NCI-H526 (cell line): ENCODE measurements around the gene TSPYL4.

Experiments
- DNase-seq, 2 experiments: peaks; one replicate each; lab custom pipeline; 2025; lab: John Stamatoyannopoulos, UW

TSPYL4 gene

DNA sequence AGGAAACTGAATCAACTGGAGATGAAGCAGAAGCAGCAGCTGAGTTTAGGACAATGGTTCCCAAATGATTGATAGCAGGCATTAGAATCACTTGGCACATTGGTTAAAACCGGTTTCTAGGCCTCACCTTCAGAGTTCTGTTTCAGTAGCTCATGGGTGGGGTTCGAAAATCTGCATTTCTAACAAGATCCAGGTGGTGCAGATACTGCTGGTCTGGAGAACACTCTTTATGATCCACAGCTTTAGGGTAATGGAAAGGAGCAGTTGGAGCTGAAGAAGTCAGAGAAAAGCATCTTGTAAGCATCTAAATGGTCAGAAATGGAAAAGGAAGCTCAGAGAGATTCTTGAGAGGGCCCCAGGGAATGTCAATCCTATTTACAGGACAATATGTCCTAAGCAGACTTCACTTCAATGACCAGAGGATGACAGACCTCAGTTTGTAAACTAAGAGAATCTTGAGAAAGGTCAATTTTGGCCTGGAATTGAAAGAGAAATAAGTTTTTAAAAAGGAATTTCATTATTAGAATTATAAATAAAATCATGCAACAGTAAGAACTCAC is 17.4 kb upstream of the TSPYL4 start:
- no peak for DNase-seq

DNA sequence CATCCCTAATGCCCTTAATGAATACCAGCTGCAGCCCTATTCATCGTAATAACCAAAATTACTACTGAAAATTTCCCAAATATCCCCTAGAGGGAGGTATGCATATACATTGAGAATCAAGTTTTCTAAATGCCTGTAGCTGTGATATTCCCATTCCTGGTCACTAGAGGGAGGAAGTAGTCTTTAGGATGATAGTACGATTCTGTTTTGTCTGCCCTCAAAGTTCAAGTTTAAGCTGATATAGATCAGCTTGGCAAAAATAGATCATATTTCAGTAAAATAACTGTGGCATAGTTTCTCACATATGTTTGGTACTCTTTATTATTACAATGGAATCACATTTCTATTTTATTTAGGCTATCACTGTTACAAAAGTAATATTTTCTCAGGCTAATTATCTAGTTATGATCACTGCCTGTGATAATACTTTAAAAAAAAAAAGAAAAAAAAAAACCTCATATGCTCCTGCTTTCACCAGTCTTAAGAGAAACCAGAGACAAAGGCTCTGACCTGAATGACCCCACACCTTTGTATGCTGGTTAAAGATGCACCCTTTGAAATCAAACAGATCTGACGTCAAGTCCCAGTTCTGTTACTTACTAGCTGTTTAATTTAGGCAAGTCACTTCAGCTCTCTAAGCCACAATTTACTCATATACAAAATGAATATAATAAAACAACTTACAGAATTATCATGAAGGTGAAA is 14.9 kb upstream of the TSPYL4 start:
- peak; percentile 56 to 83 for DNase-seq

DNA sequence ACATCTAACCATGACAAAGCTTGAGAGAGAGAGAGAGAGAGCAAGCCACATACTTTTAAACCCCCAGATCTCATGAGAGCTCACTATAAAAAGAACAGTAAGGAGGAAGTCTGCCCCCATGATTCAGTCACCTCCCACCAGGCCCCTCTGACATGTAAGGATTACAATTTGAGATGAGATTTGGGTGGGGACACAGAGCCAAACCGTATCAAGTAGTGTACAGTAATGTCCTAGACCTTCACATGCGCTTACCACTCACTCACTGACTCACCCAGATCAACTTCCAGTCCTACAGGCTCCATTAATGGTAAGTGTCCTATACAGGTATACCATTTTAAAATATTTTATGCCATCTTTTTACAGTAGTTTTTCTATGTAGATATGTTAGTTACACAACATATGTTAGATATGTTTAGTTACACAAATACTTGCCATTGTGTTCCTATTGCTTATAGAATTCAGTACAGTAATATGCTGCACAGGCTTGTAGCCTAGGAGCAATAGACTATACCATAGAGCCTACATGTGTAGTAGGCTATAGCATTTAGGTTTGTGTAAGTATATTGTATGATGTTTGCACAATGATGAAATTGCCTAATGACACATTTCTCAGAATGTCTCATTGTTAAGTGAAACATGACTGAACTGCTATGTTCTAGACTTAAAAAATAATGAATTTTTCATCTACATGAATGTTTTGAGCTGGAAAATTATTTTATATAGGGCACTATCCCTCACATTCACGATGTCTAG is 14.1 kb upstream of the TSPYL4 start:
- no peak for DNase-seq

DNA sequence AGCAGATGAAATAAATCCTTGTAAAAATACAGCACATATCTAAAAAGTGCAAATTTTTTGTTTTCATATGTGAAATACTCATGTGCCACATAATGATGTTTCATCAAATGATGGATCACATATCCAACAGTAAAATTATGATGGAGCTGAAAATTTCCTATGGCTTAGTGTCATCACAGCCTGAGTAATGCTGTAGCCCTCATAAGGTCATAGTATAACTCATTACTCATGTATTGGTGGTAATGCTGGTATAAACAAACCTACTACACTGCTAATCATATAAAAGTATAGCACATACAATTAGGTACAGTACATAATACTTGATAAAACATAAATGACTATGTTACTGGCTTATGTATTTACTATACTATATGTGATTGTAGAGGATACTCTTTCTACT is 12.9 kb upstream of the TSPYL4 start:
- DNase-seq: no peak

DNA sequence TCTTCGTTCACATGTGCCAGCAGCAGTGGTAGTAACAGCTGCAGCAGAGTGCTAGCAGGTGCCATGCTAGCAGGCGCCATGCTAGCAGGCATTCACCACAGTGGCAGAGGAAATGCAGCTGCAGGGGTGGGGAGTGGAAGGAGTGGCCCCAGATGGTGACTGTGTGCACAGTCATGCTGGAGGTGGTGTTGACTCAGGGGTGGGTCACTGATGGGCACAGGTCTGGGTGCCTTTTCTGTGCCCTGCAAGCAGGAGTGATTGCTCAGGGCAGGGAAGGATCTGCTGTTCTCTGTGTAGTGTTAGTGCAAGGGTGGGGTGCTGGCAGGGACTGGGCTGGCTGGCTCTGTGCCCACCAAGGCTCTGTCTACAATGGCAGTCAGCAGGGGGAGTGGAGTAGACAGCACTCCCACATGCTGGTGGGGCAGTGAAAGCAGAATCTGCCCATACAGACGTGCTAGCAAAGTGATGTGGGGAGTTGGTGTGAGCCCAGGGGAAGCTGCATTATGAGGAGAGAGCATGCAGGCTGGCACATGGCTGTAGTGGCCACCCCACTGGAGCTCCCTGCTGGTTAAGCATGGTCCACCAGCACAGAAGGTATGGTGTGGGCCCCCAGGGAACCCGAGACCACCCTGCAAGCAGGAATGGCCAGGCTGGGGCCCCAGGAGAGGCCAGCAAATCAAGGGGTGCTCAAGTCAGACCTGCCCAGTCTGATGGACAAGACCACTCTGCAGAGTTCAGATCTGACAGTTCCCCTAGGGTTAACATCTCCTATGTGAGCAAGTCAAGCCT is 11.4 kb upstream of the TSPYL4 start:
- DNase-seq: no peak

DNA sequence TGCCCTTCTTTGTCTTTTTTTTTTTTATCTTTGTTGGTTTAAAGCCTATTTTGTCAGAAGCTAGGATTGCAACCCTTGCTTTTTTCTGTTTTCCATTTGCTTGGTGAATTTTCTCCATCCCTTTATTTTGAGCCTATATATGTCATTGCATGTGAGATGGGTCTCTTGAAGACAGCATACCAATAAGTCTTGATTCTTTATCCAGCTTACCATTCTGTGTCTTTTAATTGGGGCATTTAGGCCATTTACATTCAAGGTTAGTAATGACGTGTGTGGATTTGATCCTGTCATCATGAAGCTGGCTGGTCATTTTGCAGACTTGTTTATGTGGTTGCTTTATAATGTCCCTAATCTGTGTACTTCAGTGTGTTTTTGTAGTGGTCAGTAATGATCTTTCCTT is 9.5 kb upstream of the TSPYL4 start:
- DNase-seq: no peak

DNA sequence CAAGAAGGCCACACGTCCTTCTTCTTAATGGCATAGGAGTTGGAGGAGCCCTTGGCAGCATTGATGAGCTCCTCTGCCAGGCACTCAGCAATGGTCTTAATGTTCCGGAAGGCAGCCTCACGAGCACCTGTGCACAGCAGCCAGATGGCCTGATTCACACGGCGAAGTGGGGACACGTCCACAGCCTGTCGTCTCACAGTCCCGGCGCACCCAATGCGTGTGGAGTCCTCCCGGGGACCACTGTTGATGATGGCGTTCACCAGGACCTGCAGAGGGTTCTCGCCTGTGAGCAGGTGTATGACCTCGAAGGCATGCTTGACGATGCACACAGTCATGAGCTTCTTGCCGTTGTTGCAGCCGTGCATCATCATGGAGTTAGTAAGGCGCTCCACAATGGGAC is 4.6 kb upstream of the TSPYL4 start:
- DNase-seq: no peak

DNA sequence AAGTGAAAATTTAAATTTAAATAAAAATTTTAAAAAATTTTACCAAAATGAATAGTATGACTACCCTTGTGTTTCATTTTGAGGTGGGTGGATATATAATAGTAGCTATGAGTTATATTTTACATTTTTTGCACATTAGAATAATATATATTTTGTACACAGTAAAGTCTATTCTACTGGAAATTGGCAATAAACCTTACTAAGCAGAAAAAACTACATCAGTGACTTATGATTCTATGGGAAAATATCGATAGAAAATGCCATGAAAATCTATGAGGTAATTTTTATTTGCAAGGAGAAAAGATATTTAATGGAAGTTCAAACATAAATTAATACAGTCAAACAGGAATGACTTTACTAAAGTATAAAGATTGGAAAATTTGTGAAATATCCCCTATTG is 2.8 kb upstream of the TSPYL4 start:
- DNase-seq: no peak

DNA sequence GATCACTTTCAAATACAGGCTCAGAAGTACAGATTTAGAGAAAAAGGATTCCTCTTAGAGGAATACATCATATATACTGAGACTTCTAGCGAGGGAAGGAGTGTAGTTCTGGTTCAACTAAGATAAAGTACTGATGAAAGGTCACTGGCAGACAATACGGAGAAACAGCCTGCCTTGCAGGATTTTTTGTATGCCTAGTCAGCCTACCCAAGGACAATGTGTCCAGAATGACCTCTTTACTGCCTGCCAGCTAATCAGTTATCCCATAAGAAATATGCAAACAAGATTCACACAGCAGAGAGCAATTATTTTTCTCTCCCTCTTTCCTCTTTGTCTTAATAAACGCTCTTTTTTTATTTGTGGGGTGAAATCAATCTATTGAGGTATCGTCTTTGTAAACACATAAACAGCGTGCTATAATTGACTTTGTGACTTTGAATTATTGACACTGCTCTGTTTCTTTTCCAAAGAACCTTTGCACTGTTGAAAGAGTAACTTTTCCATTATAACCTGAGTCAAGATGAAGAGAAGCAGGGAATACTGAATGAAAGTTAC is 1.4 kb upstream of the TSPYL4 start:
- DNase-seq: peak in 1 of 2 experiments; percentile 27

DNA sequence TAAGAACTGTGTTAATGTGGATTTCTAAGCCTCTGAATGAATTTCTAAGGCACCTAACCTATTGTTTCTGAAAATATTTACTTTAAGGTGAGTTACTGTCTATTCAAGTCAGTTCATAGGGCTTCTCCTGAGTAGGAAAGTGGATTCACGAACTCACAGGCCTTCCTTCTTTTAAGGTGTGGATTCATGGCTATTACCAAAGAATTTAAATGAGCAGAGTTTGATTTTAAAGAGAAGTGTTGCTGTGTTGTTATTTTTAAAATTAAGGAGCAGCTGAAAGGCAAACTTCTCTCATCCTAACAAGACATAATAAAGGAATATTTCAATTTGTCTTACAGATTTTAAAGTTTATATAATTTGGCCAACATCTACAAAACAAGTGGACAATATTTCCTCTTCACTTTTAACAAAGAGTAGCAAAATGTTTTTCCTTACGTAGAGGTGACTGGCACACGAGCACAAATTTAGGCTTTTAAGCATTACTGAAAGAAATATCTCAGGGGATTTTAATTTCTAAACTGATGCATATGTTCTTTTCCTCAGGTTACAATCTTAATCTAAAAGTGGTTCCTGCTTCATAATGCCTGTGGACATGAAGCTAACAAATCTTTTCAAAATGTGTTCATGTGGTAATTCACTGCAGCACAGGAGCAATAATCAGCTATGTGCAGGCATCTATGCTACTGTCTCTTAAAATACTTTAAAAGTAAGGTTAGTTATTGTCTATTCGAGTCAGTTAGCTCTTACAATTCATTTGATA is 602 bp upstream of the TSPYL4 start:
- DNase-seq: no peak

DNA sequence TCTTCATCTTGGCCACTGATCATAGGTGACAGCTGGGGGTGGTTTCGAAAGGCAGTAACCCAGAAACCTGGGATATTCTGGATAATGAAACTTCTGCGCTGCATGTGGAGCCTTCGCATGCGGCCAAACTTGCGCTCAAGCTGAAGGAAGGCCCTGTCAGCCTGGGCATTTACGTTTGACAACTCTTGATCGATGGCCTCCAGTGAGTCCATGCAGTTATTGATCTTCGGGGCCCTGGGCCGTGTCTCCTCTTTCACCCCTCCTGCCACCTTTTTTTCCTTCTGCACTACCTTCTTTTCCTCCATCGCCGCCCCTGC is 729 bp downstream of the TSPYL4 start:
- no peak for DNase-seq

DNA sequence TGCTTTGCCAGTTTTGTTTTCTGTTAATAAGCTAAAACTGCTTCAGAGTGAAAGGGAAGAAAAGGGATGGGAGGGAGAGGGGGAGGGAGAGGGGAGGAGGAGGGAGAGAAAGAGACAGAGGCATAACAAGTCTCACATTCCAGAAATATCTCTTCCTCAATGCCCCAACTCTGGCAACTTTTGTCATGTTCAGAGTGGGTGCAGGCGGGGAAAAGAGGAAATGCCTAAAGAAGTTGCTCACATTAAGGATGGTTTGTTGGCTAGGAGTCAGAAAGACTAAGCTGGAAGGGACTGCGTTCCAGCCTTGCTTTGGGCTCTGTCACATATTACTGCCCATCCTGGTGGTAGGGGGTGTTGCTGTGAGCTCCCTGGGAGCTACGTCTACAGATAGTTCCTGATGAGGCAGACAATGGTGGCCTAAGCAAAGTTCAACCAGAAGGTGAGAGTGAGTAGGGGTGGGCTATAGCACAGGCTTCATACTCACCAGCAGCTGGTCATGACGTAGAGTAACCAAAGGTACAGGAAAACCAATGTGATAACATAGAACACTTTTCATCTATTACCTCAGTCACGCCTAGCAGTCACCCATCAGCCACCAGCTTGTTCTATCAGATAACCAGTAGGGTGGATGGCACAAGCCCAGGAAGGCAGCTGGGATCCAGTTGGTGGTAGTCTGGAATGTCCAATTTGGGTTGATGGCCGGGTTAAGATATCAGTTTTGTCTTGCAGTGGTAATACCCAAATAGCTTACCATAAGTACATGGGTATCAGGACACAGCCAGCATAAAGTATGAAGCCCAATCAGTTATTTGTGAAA is 2.1 kb downstream of the TSPYL4 start:
- DNase-seq: peak in 1 of 2 experiments; percentile 4

DNA sequence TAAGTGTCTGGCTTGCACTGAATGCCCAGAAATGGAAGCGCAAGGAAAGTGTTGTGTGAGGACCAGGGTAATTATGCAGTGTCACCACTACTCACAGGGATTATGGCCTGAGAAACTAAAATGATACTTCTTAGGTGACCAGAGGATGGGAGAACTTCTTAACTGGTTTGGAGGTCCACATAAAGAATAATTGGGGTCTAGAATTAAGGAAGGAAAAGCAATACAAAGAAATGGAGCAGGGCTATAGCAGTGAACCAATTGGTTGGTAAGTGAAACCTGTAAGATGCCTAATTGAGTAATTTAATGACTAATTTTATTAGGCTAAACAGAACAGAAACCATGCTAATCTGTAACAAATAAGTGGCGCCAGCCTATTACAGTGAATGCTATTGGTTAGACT is 5.3 kb downstream of the TSPYL4 start:
- DNase-seq: no peak

DNA sequence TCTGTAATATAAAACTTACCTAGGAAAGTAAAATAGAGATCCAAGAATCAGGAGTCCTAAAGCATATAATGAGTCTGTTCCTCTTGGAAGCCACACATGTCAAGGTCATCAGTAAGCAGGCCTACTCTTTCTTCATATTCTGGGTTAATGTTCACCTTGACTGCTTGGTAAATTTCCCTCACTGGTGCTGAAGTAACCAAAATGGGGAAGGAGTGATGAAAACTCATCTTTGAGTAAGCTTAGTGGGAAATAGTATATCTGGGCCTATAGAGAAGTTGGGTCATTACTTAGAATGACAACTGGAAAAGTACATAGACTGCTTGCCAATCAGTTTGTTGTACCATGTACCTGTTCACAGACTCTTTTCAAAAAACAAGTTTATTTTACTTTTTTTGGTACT is 6.6 kb downstream of the TSPYL4 start:
- DNase-seq: no peak

DNA sequence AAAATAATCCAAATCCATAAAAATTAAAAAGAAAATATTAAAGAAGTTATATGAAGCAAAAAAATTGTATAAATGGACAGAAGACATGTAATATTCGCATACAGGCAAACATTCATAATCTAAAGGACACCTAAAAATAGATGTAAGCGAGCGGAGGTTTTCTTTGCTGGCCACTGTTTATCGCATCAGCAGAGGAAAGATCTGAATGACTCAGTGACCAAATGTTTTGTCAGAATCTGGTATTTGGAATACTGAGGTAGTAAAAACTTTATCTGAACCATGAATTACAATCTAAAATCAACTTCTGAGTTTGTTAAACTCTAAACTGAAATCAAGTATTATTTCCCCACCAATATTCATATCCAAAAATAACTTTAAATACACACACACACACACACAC is 7.8 kb downstream of the TSPYL4 start:
- DNase-seq: no peak

DNA sequence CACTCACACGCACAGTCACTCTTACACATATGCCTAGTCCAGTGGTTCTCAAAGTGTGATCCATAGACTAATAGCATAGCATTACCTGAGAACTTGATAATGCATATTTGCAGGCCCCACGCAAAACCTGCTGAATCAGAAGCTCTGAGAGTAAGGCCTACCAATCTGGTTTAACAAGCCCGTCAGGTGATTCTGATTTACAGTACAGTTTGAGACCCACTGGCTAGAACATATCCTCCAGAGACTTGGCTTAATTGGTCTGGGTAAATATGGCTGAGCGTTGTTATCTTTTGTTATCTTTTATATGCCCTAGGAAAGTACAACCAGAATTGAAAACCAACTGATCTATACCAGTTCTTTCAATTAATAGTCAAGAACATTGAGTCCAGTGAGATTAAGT is 9.6 kb downstream of the TSPYL4 start:
- DNase-seq: peak; percentile 13 to 46

DNA sequence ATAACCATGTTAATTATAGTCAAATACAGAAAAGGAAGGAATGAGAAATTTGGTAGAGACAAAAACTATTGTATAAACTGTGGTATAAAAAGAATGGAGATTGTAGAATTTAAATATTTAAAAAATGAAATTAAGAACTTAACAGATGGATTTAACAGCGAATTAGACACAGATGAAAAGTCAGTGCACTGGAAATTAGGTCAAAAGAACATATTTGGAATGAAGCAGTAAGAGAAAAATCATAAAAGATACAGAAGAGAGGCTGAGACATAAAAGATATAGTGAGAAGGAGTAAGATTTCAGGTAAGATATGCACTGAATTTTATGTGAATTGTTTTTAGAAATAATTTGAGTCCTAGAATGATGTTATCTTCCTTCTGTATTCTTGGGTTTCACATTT is 14.0 kb downstream of the TSPYL4 start:
- no peak for DNase-seq

DNA sequence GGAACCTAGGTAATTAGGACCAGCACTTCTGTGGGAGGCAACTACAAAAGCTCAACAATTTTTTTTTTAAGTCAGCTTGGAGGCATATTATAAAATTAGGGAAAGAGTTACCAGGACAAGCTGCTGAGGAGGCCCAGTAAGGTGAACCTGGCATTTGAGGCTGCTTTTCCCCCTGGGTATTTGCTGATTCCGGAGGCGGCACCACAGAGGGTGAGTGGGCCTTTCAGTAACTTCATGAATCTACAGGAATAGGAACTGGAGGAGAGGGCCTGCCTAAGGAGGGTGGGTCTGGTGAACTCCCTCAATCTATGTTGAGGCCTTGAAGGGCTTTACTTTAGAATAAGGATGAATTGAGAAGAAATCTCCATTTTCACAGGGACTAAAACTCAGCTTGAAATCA is 14.6 kb downstream of the TSPYL4 start:
- no peak for DNase-seq

DNA sequence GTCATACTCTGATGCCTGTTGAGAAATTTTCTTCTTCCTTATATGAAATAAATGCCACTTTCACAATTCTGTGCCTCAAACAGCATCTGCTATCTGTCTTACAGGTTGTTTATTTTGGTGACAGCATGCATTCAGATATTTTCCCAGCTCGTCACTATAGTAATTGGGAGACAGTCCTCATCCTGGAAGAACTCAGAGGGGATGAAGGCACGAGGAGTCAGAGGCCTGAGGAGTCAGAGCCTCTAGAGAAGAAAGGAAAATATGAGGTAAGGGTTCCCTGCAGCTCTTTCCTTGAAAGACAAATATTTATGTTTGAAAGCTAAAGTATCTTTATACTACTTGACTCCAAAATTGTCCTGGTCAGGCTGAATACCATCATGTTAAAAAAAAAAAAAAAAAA is 15.8 kb downstream of the TSPYL4 start:
- no peak for DNase-seq

DNA sequence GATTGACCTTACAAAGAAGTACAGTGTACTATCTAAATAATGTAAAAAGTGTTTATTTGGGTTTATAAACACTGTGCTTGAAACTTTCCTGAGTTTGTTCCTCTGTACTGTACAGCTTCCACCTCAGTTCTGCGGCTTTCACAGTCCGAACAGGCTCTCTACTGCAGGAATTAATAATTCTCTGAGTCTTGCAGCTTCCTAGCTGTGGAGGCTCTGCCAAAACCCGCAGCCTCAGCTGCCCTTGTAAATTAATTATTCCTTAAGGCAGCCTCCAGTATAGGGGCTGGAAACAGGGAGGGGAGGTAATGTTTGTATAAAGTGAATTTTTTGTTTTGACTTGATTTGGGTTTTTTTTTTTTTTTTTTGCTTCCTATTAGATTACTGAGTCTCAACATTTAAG is 19.2 kb downstream of the TSPYL4 start:
- no peak for DNase-seq
